NCI-H82 treated with DMSO at 0.1 percent for 48 hours (cell line): ENCODE results near the gene DAB2IP.
"Not testable (repeated sequence)": the region's sequence is repeated elsewhere in the genome, so short reads cannot be mapped to it uniquely, and the experiment has no call there.

Experiments used
- DNase-seq: peaks from one replicate; lab custom pipeline; 2025; ENCODE audit not compliant: unreplicated experiment; lab: John Stamatoyannopoulos, UW

DAB2IP gene

GRCh38 chr9:121651295-121652020 is at the start of gene DAB2IP:
TSS of gene DAB2IP (plus strand) at chr9:121651634. CDS start at chr9:121651776, 142 bp downstream.
- peak; percentile 59 for DNase-seq

GRCh38 chr9:121603028-121603427 is 48.4 kb upstream of the DAB2IP start:
- no peak for DNase-seq

GRCh38 chr9:121604242-121604641 is 47.2 kb upstream of the DAB2IP start:
- no peak for DNase-seq

GRCh38 chr9:121604654-121605053 is 46.8 kb upstream of the DAB2IP start:
- DNase-seq, result no peak

GRCh38 chr9:121607434-121608167 is 43.8 kb upstream of the DAB2IP start:
- peak; percentile 26 for DNase-seq

- no peak for DNase-seq
Measured at GRCh38 chr9:121608168-121608853, 43.1 kb upstream of the DAB2IP start.

GRCh38 chr9:121609822-121610637 is 41.4 kb upstream of the DAB2IP start:
- DNase-seq, result no peak

GRCh38 chr9:121610638-121610953 is 40.8 kb upstream of the DAB2IP start:
- DNase-seq, result no peak

- no peak for DNase-seq
Measured at GRCh38 chr9:121612511-121612998, 38.9 kb upstream of the DAB2IP start.

GRCh38 chr9:121613009-121613752 is 38.3 kb upstream of the DAB2IP start:
- no peak for DNase-seq

GRCh38 chr9:121616123-121616755 is 35.2 kb upstream of the DAB2IP start:
- no peak for DNase-seq

- no peak for DNase-seq
Measured at GRCh38 chr9:121618504-121618903, 32.9 kb upstream of the DAB2IP start.

- DNase-seq, result not testable (repeated sequence)
Measured at GRCh38 chr9:121618910-121619309, 32.5 kb upstream of the DAB2IP start.

GRCh38 chr9:121619545-121620324 is 31.7 kb upstream of the DAB2IP start:
- no peak for DNase-seq

GRCh38 chr9:121620325-121620673 is 31.1 kb upstream of the DAB2IP start:
- DNase-seq, result no peak

GRCh38 chr9:121620777-121621449 is 30.5 kb upstream of the DAB2IP start:
- no peak for DNase-seq

- DNase-seq, result no peak
Measured at GRCh38 chr9:121622387-121623203, 28.8 kb upstream of the DAB2IP start.

- DNase-seq, result not testable (repeated sequence)
Measured at GRCh38 chr9:121623430-121623829, 28.0 kb upstream of the DAB2IP start.
